ENCODE results near the gene BATF3.

- TF ChIP-seq EP300 (IDR thresholded peaks at IDR 0.05) (no peak), CTCF (IDR thresholded peaks at IDR 0.05) (no peak), POLR2A (IDR thresholded peaks at IDR 0.05) (no peak)
These were observed 3.0 kb upstream of the BATF3 start for GRCh38 chr1:212702672-212703071.
